Bronchial epithelial cell (primary cell): ENCODE data around the gene CCDC86. TPM values are rescaled to one million over a fixed set of nuclear protein-coding genes. Genes with fewer than 3 reads are reported as not detected.

Experiments used
- DNase-seq: peaks from one replicate; pipeline ENCODE4 v3.0.0-alpha.2; 2010; ENCODE audit warnings: low read depth
- FAIRE-seq: peaks from 2 replicates; lab custom pipeline; 2011; peaks lifted over from hg19 to GRCh38; lab: Jason Lieb, UNC
- H3K27me3 ChIP-seq: 2 replicates; pipeline ENCODE4 v1.5.1; 2011; ENCODE audit warnings: low read length; ENCODE audit not compliant: control insufficient read depth, insufficient read depth
- H3K36me3 ChIP-seq: 2 replicates; pipeline ENCODE4 v1.5.1; 2011; ENCODE audit warnings: low read length; ENCODE audit not compliant: control insufficient read depth, insufficient read depth
- H3K4me3 ChIP-seq: 2 replicates; pipeline ENCODE4 v1.5.1; 2011; ENCODE audit warnings: mild to moderate bottlenecking, low read depth, low read length, control low read depth
- total RNA-seq: library from RNA; depleted of rRNA; stranded (reverse); fragments of >200 nt; gene quantifications from 2 replicates; pipeline ENCODE4 v1.2.1, GENCODE V29; 2014
- TF ChIP-seq, protein P1 (sequence below): IDR thresholded peaks from 2 replicates; pipeline ENCODE4 v1.5.1; 2011; ENCODE audit warnings: mild to moderate bottlenecking, moderate library complexity, low read length, control low read depth, inconsistent platforms; ENCODE audit not compliant: insufficient read depth, severe bottlenecking

CCDC86 gene
- total RNA-seq, 1 donor from 2014 or later: 7.4 TPM

DNA sequence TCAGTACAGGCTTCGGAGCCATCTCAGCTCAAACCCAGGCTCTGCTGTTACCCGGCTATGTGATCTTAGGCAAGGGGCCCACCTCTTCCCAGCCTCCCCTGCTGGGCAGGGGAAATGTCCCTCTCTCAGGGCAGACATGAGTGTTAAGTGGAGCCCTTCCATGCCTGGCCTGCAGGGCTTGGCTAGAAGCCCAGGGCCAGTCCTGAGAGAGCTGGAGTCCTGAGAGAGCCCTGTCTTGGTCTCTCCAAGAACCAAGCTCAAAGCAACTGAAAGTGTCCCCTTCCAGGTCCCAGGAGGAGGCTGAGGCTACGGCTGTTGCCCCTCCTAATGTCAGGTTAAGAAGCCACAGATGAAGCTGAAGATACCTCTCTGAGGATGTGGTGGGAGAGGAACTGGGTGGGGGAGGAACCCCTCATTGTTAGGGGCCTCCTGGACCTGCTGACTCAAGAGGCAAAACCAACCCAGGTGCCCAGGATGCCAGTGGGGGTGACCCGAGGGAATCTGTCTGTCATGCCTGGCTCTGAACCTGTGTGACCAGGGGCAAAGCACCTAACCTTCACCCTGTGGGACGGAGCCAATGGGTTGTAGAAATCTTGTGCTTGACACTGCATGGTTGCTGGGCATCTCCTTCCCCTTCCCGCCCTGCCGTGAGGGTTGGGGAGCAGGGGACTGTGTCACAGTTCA is 29.6 kb downstream of the CCDC86 start:
- no peak for DNase-seq
- no peaks in the 10 kb centered on the region for H3K27me3 ChIP-seq
- FAIRE-seq: peak; percentile 89

GRCh38 chr11:60872124-60872960 is 30.4 kb downstream of the CCDC86 start:
- no peaks in the 10 kb centered on the region for H3K36me3 ChIP-seq
- H3K27me3 ChIP-seq: no peaks in the 10 kb centered on the region
- TF ChIP-seq, protein P1, sequence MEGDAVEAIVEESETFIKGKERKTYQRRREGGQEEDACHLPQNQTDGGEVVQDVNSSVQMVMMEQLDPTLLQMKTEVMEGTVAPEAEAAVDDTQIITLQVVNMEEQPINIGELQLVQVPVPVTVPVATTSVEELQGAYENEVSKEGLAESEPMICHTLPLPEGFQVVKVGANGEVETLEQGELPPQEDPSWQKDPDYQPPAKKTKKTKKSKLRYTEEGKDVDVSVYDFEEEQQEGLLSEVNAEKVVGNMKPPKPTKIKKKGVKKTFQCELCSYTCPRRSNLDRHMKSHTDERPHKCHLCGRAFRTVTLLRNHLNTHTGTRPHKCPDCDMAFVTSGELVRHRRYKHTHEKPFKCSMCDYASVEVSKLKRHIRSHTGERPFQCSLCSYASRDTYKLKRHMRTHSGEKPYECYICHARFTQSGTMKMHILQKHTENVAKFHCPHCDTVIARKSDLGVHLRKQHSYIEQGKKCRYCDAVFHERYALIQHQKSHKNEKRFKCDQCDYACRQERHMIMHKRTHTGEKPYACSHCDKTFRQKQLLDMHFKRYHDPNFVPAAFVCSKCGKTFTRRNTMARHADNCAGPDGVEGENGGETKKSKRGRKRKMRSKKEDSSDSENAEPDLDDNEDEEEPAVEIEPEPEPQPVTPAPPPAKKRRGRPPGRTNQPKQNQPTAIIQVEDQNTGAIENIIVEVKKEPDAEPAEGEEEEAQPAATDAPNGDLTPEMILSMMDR: no peak
- FAIRE-seq (no peak), DNase-seq (peak; percentile 29)
- no peak overlapping the region for H3K4me3 ChIP-seq

More for the DNA sequence above, 29.6 kb downstream of the CCDC86 start:
- H3K36me3 ChIP-seq: no peaks in the 10 kb centered on the region
- TF ChIP-seq, protein P1: no peak
- no peak overlapping the region for H3K4me3 ChIP-seq

DNA sequence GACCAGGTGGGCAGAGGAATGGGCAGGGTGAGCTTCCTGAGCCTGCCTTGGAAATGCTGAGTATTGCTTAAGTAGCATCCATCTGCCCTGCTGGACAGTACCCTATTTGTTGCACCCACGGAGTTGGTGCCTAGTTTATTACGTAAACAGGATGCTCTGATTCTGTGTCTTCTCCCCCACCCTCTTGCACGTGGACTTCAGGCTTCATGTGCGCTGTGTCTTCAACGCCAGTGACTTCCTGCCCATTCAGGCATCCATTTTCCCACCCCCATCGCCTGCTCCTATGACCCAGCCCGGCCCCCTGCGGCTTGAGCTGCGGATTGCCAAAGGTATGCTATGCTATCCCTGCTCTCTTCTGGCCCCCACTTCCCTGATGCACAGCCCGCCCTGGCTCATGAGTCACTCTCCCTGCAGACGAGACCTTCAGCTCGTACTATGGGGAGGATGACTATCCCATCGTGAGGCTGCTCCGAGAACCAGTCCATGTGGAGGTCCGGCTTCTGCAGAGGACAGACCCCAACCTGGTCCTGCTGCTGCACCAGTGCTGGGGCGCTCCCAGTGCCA is 31.1 kb downstream of the CCDC86 start:
- H3K27me3 ChIP-seq: no peaks in the 10 kb centered on the region
- H3K4me3 ChIP-seq: no peak overlapping the region
- TF ChIP-seq, protein P1: no peak
- DNase-seq: no peak
- H3K36me3 ChIP-seq: no peaks in the 10 kb centered on the region
- FAIRE-seq: peak; percentile 18

GRCh38 chr11:60873533-60873932 is 31.6 kb downstream of the CCDC86 start:
- H3K27me3 ChIP-seq: no peaks in the 10 kb centered on the region
- TF ChIP-seq, protein P1: no peak
- FAIRE-seq (no peak), DNase-seq (no peak)
- no peak overlapping the region for H3K4me3 ChIP-seq
- H3K36me3 ChIP-seq: no peaks in the 10 kb centered on the region

- FAIRE-seq: no peak
- Histone ChIP-seq H3K4me3 (no peak overlapping the region), H3K36me3 (peaks cover 2% of the 10 kb centered on the region), H3K27me3 (no peaks in the 10 kb centered on the region)
- TF ChIP-seq, protein P1: no peak
- no peak for DNase-seq
Measured at GRCh38 chr11:60874421-60875365, 32.8 kb downstream of the CCDC86 start.
